ENCODE measurements around the gene PRR36.

Gene PRR36

GRCh38 chr19:7916103-7916954 lies 42.1 kb upstream of the PRR36 start:
- no peak for DNase-seq (ENCODE audit: low read depth)
- H3K4me3 ChIP-seq (ENCODE audit: low read length) = peak overlapping the region; percentile 4

GRCh38 chr19:7915250-7916102 lies 41.3 kb upstream of the PRR36 start:
- TF ChIP-seq, protein P1, sequence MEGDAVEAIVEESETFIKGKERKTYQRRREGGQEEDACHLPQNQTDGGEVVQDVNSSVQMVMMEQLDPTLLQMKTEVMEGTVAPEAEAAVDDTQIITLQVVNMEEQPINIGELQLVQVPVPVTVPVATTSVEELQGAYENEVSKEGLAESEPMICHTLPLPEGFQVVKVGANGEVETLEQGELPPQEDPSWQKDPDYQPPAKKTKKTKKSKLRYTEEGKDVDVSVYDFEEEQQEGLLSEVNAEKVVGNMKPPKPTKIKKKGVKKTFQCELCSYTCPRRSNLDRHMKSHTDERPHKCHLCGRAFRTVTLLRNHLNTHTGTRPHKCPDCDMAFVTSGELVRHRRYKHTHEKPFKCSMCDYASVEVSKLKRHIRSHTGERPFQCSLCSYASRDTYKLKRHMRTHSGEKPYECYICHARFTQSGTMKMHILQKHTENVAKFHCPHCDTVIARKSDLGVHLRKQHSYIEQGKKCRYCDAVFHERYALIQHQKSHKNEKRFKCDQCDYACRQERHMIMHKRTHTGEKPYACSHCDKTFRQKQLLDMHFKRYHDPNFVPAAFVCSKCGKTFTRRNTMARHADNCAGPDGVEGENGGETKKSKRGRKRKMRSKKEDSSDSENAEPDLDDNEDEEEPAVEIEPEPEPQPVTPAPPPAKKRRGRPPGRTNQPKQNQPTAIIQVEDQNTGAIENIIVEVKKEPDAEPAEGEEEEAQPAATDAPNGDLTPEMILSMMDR (conservative IDR thresholded peaks at IDR 0.05; ENCODE audit: low read depth, low read length) = no peak
- DNase-seq (ENCODE audit: low read depth) = no peak
- H3K4me3 ChIP-seq (ENCODE audit: low read length) = peak overlapping the region; percentile 4

More at GRCh38 chr19:7916103-7916954, 42.1 kb upstream of the PRR36 start:
- TF ChIP-seq, protein P1 (conservative IDR thresholded peaks at IDR 0.05; ENCODE audit: low read depth, low read length) = no peak

DNA sequence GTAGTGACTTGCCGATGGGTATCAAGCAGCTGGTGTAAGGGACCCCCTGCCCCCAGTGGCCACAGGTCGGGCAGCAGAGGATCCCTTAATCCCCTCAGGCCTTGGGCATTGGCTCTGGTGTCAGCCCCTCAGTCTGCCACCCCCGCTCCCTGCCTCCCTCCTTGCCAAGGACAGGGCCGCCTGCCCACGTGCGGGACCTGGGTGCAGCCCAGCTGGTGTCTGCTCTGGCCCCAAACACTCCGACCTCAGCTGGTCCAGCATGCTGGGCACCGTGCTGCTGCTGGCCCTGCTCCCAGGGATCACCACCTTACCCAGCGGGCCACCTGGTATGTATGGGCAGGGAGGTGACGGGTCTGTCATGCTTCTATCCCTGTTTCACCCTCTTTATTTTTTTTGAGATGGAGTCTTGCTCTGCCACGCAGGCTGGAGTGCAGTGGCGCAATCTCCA lies 40.4 kb upstream of the PRR36 start, which contains the start of gene TGFBR3L:
TGFBR3L (plus strand) TSS at position 233 of the 448 bp plus-strand sequence.
- no peak within 1 kb of the TSS for H3K4me3 ChIP-seq (ENCODE audit: low read length)
- no peak for DNase-seq (ENCODE audit: low read depth)
- TF ChIP-seq, protein P1 (conservative IDR thresholded peaks at IDR 0.05; ENCODE audit: low read depth, low read length) = no peak

DNA sequence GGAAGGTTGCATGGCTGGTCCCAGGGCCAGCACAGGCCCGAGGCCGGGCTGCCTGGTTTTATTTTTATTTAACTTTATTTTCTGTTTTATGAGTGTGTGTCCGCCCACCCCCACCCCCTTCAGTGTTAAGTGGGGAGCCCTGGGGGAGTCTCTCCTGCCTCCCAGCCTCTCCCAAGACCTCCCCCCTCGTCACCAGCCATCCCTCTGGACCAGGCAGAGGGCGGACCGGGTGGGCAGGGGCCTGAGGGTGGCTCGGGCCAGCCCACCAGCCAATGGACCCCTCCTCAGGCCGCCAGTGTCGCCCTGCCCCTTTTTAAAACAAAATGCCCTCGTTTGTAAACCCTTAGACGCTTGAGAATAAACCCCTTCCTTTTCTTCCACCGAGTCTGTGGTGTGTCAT lies 39.9 kb upstream of the PRR36 start:
- TF ChIP-seq, protein P1 (conservative IDR thresholded peaks at IDR 0.05; ENCODE audit: low read depth, low read length) = no peak
- H3K4me3 ChIP-seq (ENCODE audit: low read length) = no peak overlapping the region
- DNase-seq (ENCODE audit: low read depth) = no peak

- TF ChIP-seq, protein P1 (conservative IDR thresholded peaks at IDR 0.05; ENCODE audit: low read depth, low read length) = no peak
- no peak for DNase-seq (ENCODE audit: low read depth)
- no peak overlapping the region for H3K4me3 ChIP-seq (ENCODE audit: low read length)
These were observed 39.5 kb upstream of the PRR36 start for GRCh38 chr19:7913652-7914051.

GRCh38 chr19:7912697-7913564 lies 38.7 kb upstream of the PRR36 start:
- H3K4me3 ChIP-seq (ENCODE audit: low read length) = no peak overlapping the region
- TF ChIP-seq, protein P1 (conservative IDR thresholded peaks at IDR 0.05; ENCODE audit: low read depth, low read length) = no peak
- DNase-seq (ENCODE audit: low read depth) = no peak

All from retinal pigment epithelial cell (primary cell).